GM12878 (cell line): ENCODE measurements around the gene HIC1. TPM values are rescaled to one million over a fixed set of nuclear protein-coding genes. Genes with fewer than 3 reads are reported as not detected.
A peak's percentile ranks its signal among the peaks of the same experiment; 100 is the strongest.

Experiments used
- ASH2L ChIP-seq: fragments of 300-600, 200-600 bp; sonication (generic); IDR thresholded peaks from 2 replicates; pipeline ENCODE4 v1.6.1; 2017; ENCODE audit warnings: low read depth, mild to moderate bottlenecking, borderline replicate concordance
- EGR1 ChIP-seq, 2 experiments: IDR thresholded peaks; 1 replicate in 1 of 2; 2 replicates in 1 of 2; pipeline ENCODE4 v1.6.1; 2011 to 2012; ENCODE audit warnings: low read depth in 2 of 2, low read length in 2 of 2, borderline replicate concordance in 1 of 2, mild to moderate bottlenecking in 1 of 2, moderate library complexity in 1 of 2
- ETV6 ChIP-seq, 2 experiments: fragments of 450-650 bp in 1 of 2; IDR thresholded peaks in 1 of 2; conservative IDR thresholded peaks in 1 of 2; 2 replicates each; pipeline ENCODE4 v1.6.1; 2014; ENCODE audit warnings: antibody characterized with exemption in 1 of 2, borderline replicate concordance in 1 of 2, low read depth in 1 of 2, mild to moderate bottlenecking in 1 of 2, moderate library complexity in 1 of 2
- FOXM1 ChIP-seq: IDR thresholded peaks from 2 replicates; pipeline ENCODE4 v1.6.1; 2012; ENCODE audit warnings: low read depth, mild to moderate bottlenecking, inconsistent platforms, low read length, moderate library complexity
- GABPA ChIP-seq: IDR thresholded peaks from 2 replicates; pipeline ENCODE4 v1.6.1; 2014; ENCODE audit warnings: antibody characterized with exemption, low read depth, mild to moderate bottlenecking, inconsistent platforms
- HDGF ChIP-seq: fragments of 450-650 bp; IDR thresholded peaks from 2 replicates; pipeline ENCODE4 v1.6.1; 2016; ENCODE audit warnings: antibody characterized with exemption
- IRF4 ChIP-seq: IDR thresholded peaks from 2 replicates; pipeline ENCODE4 v1.6.1; 2011; ENCODE audit warnings: low read depth, low read length
- MAX ChIP-seq: IDR thresholded peaks from 2 replicates; pipeline ENCODE4 v1.6.1; 2012; ENCODE audit warnings: low read depth, low read length, improper control_type of control experiment
- PAX5 ChIP-seq: IDR thresholded peaks from 2 replicates; pipeline ENCODE4 v1.6.1; 2011; ENCODE audit warnings: low read depth, low read length, borderline replicate concordance
- PML ChIP-seq: IDR thresholded peaks from 2 replicates; pipeline ENCODE4 v1.6.1; 2012; ENCODE audit warnings: low read length, inconsistent platforms
- POU2F2 ChIP-seq: IDR thresholded peaks from 3 replicates; pipeline ENCODE4 v1.6.1; 2011; ENCODE audit warnings: low read depth, mild to moderate bottlenecking, low read length, borderline replicate concordance
- RFX5 ChIP-seq: IDR thresholded peaks from 2 replicates; pipeline ENCODE4 v1.6.1; 2011; ENCODE audit warnings: low read depth, low read length, improper control_type of control experiment
- SP1 ChIP-seq: IDR thresholded peaks from one replicate; pipeline ENCODE4 v1.6.1; 2011; ENCODE audit warnings: low read depth, low read length
- SRF ChIP-seq, 2 experiments: IDR thresholded peaks; 2 replicates each; pipeline ENCODE4 v1.6.1; 2011; ENCODE audit warnings: low read depth in 2 of 2, low read length in 2 of 2, mild to moderate bottlenecking in 1 of 2, moderate library complexity in 1 of 2
- SUPT20H ChIP-seq: IDR thresholded peaks from 2 replicates; pipeline ENCODE4 v1.6.1; 2011; ENCODE audit warnings: low read depth, mild to moderate bottlenecking, low read length, moderate library complexity, borderline replicate concordance; ENCODE audit not compliant: control insufficient read depth
- TAF1 ChIP-seq: IDR thresholded peaks from 2 replicates; pipeline ENCODE4 v1.6.1; 2011; ENCODE audit warnings: mild to moderate bottlenecking, low read depth, low read length, borderline replicate concordance
- polyA plus RNA-seq, 11 experiments: library from polyadenylated mRNA; depleted of rRNA in 4 of 11; unstranded in 6 of 11; stranded (reverse) in 5 of 11; fragments of >200 nt; fragmentation: Nextera tagmentation in 4 of 11; fragmentation: Illumina TruSeq in 1 of 11; extraction: Ambion mirVana in 4 of 11; extraction: Trizol in 1 of 11; gene quantifications; 1 replicate in 1 of 11; 2 replicates in 10 of 11; pipeline versions ENCODE4 v1.2.1 to v1.2.3, GENCODE V29; 2011 to 2016; ENCODE audit warnings: inconsistent platforms in 2 of 11, missing spikeins in 2 of 11, low read depth in 1 of 11
- total RNA-seq, 4 experiments: library from RNA; depleted of rRNA in 3 of 4; stranded (reverse); fragments of >200 nt in 3 of 4; fragmentation: Illumina TruSeq in 1 of 4; extraction: Trizol in 1 of 4; gene quantifications; 2 replicates each; pipeline versions ENCODE4 v1.2.1 to v1.2.3, GENCODE V29; 2013 to 2021
- TF ChIP-seq, protein P1 (sequence below): fragments of 450-650 bp; conservative IDR thresholded peaks from 2 replicates; pipeline ENCODE4 v1.6.1; 2017; ENCODE audit warnings: mild to moderate bottlenecking, moderate library complexity
- TF ChIP-seq, protein P2 (sequence below): IDR thresholded peaks from 2 replicates; pipeline ENCODE4 v1.6.1; 2012; ENCODE audit warnings: improper control_type of control experiment, low read depth, low read length; ENCODE audit not compliant: insufficient replicate concordance
- TF ChIP-seq, protein P3 (sequence below), 3 experiments: IDR thresholded peaks in 2 of 3; conservative IDR thresholded peaks in 1 of 3; 2 replicates each; pipeline ENCODE4 v1.5.1; 2011; ENCODE audit warnings: low read depth in 3 of 3, low read length in 3 of 3, mild to moderate bottlenecking in 3 of 3, control low read depth in 2 of 3, moderate library complexity in 2 of 3, inconsistent platforms in 1 of 3, mixed read lengths in 1 of 3; ENCODE audit not compliant: control insufficient read depth in 2 of 3, insufficient read depth in 1 of 3; ENCODE audit errors: extremely low read depth in 1 of 3

HIC1 gene
- total and polyA plus RNA-seq, 10 of the 15 experiments (the other 5 are each of a cell fraction or from before 2014, with no cell fraction given), result 0.11 to 61.1 (median 4.9) TPM

- TF ChIP-seq SRF (IDR thresholded peaks at IDR 0.05; ENCODE audit: low read depth in 2 of 2, low read length in 2 of 2) (peak in 1 of 2 experiments; percentile 75; a peak in 2 of 4 replicates), SUPT20H (no peak), PAX5 (peak; percentile 99), ASH2L (no peak), TAF1 (peak; percentile 18; the same call in 1 of the 2 replicates), HDGF (peak; percentile 81), IRF4 (peak; percentile 100), FOXM1 (peak; percentile 100), EGR1 (IDR thresholded peaks at IDR 0.05; ENCODE audit: borderline replicate concordance in 1 of 2, low read depth in 2 of 2, low read length in 2 of 2) (peak in 1 of 2 experiments; percentile 81; a peak in 2 of 3 replicates), GABPA (0 out of 2 replicates have a peak, but pooled peaks have one; percentile 32), PML (peak; percentile 91; the same call in 1 of the 2 replicates), MAX (peak; percentile 12; the same call in 1 of the 2 replicates), SP1 (peak; percentile 96), RFX5 (peak; percentile 69), ETV6 (conservative IDR thresholded peaks at IDR 0.05 in 1 of 2, IDR thresholded peaks at IDR 0.05 in 1 of 2; ENCODE audit: borderline replicate concordance in 1 of 2, low read depth in 1 of 2) (peak in 1 of 2 experiments; percentile 94; a peak in 2 of 4 replicates), POU2F2 (peak; percentile 94)
- TF ChIP-seq, protein P1, sequence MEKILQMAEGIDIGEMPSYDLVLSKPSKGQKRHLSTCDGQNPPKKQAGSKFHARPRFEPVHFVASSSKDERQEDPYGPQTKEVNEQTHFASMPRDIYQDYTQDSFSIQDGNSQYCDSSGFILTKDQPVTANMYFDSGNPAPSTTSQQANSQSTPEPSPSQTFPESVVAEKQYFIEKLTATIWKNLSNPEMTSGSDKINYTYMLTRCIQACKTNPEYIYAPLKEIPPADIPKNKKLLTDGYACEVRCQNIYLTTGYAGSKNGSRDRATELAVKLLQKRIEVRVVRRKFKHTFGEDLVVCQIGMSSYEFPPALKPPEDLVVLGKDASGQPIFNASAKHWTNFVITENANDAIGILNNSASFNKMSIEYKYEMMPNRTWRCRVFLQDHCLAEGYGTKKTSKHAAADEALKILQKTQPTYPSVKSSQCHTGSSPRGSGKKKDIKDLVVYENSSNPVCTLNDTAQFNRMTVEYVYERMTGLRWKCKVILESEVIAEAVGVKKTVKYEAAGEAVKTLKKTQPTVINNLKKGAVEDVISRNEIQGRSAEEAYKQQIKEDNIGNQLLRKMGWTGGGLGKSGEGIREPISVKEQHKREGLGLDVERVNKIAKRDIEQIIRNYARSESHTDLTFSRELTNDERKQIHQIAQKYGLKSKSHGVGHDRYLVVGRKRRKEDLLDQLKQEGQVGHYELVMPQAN, result no peak; the same call in 1 of the 2 replicates
- TF ChIP-seq, protein P2, sequence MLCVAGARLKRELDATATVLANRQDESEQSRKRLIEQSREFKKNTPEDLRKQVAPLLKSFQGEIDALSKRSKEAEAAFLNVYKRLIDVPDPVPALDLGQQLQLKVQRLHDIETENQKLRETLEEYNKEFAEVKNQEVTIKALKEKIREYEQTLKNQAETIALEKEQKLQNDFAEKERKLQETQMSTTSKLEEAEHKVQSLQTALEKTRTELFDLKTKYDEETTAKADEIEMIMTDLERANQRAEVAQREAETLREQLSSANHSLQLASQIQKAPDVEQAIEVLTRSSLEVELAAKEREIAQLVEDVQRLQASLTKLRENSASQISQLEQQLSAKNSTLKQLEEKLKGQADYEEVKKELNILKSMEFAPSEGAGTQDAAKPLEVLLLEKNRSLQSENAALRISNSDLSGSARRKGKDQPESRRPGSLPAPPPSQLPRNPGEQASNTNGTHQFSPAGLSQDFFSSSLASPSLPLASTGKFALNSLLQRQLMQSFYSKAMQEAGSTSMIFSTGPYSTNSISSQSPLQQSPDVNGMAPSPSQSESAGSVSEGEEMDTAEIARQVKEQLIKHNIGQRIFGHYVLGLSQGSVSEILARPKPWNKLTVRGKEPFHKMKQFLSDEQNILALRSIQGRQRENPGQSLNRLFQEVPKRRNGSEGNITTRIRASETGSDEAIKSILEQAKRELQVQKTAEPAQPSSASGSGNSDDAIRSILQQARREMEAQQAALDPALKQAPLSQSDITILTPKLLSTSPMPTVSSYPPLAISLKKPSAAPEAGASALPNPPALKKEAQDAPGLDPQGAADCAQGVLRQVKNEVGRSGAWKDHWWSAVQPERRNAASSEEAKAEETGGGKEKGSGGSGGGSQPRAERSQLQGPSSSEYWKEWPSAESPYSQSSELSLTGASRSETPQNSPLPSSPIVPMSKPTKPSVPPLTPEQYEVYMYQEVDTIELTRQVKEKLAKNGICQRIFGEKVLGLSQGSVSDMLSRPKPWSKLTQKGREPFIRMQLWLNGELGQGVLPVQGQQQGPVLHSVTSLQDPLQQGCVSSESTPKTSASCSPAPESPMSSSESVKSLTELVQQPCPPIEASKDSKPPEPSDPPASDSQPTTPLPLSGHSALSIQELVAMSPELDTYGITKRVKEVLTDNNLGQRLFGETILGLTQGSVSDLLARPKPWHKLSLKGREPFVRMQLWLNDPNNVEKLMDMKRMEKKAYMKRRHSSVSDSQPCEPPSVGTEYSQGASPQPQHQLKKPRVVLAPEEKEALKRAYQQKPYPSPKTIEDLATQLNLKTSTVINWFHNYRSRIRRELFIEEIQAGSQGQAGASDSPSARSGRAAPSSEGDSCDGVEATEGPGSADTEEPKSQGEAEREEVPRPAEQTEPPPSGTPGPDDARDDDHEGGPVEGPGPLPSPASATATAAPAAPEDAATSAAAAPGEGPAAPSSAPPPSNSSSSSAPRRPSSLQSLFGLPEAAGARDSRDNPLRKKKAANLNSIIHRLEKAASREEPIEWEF, result no peak
- TF ChIP-seq, protein P3, sequence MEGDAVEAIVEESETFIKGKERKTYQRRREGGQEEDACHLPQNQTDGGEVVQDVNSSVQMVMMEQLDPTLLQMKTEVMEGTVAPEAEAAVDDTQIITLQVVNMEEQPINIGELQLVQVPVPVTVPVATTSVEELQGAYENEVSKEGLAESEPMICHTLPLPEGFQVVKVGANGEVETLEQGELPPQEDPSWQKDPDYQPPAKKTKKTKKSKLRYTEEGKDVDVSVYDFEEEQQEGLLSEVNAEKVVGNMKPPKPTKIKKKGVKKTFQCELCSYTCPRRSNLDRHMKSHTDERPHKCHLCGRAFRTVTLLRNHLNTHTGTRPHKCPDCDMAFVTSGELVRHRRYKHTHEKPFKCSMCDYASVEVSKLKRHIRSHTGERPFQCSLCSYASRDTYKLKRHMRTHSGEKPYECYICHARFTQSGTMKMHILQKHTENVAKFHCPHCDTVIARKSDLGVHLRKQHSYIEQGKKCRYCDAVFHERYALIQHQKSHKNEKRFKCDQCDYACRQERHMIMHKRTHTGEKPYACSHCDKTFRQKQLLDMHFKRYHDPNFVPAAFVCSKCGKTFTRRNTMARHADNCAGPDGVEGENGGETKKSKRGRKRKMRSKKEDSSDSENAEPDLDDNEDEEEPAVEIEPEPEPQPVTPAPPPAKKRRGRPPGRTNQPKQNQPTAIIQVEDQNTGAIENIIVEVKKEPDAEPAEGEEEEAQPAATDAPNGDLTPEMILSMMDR (IDR thresholded peaks at IDR 0.05 in 2 of 3, conservative IDR thresholded peaks at IDR 0.05 in 1 of 3; ENCODE audit: control insufficient read depth in 2 of 3, extremely low read depth in 1 of 3, insufficient read depth in 1 of 3, low read depth in 3 of 3, low read length in 3 of 3), result peak in 2 of 3 experiments; percentile 7 to 22; a peak in 1 of 6 replicates
These were observed 15.5 kb downstream of the HIC1 start (continued) for GRCh38 chr17:2070241-2071023.
